RCC 7860 (cell line): ENCODE results near the gene VARS2.
"Not testable (repeated sequence)": the region's sequence is repeated elsewhere in the genome, so short reads cannot be mapped to it uniquely, and the experiment has no call there.

Experiments
- DNase-seq: peaks from one replicate; pipeline ENCODE4 v3.0.0-alpha.2; 2015; ENCODE audit warnings: low spot score
- FAIRE-seq: peaks from 2 replicates; lab custom pipeline; 2012; peaks lifted over from hg19 to GRCh38; lab: Jason Lieb, UNC

VARS2 gene

DNA sequence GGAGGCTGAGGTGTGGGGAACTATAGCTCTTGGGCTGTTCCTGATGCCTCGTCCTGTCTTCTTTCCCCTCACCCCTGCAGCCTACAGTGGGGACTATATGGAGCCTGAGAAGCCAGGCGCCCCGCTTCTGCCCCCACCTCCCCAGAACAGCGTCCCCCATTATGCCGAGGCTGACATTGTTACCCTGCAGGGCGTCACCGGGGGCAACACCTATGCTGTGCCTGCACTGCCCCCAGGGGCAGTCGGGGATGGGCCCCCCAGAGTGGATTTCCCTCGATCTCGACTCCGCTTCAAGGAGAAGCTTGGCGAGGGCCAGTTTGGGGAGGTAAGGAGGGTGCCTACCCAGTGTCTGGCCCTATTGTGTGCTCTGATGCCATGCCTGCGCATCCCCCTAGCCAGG is 17.5 kb upstream of the VARS2 start:
- DNase-seq (no peak), FAIRE-seq (no peak)

DNA sequence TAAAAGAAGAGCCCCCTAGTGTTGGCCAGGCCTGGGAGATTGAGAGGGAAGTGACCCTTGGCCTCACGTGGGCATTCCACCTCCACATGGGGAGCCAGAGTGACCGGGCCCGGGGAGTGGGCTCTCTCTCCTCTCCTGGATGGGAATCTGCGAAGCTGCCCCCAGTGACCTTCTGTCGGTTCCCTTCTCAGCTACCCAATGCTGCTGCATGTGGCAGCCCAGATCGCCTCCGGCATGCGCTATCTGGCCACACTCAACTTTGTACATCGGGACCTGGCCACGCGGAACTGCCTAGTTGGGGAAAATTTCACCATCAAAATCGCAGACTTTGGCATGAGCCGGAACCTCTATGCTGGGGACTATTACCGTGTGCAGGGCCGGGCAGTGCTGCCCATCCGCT is 16.2 kb upstream of the VARS2 start:
- DNase-seq: no peak
- no peak for FAIRE-seq

DNA sequence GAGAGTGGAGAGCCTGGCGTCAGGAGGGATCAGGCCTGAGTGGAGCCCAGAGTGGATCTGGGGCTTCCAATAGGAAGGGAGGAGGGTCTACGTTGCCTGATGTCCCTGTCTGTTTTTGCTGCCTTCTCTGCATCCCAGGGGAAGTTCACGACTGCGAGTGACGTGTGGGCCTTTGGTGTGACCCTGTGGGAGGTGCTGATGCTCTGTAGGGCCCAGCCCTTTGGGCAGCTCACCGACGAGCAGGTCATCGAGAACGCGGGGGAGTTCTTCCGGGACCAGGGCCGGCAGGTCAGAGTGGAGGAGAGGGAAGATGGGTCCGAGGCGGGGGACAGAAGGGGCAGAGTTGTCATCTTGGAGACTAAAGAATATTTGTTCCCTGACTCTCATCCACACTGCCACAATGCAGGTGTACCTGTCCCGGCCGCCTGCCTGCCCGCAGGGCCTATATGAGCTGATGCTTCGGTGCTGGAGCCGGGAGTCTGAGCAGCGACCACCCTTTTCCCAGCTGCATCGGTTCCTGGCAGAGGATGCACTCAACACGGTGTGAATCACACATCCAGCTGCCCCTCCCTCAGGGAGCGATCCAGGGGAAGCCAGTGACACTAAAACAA is 15.2 kb upstream of the VARS2 start:
- no peak for FAIRE-seq
- DNase-seq: no peak

DNA sequence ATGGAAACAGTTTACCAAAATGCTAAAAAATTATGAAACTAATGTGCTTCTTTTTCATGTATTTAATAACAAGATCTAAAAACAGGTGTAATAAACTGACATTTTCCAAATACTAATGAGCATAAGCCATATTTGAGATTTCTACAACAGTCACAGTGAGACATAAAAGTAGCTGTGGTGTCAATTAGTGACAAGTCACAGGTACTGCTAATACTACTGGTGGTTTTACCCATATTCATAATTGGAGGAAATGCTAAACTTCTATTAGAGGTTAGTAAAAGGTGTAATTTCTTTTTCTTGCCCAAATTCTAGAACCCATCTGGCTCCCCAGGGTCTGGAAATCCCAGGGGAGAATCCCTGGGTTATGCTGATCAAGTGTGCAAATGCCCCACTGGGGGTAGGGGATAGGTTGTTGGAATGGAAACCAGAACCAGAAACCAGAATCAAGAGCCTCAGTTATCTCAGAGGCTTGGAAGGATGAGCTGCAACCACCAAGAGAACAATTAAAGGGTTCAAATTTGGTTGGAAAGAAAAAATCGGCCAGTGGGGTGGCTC is 13.1 kb upstream of the VARS2 start:
- no peak for FAIRE-seq

DNA sequence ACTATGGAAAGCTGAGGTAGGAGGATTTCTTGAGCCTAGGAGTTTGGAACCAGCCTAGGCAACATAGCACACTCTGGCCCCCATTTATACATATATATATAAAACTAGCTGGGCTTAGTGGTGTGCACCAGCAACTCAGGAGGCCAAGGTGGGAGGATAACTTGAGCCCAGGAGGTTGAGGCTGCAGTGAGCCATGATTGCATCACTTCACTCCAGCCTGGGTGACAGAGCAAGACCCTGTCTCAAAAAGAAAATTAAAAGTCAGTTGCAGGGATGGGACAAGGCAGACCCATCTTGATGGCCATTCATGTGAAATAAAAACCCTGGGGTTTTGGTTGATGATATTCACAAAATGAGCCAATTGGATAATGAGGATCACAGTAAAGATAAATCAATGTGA is 12.6 kb upstream of the VARS2 start:
- FAIRE-seq: no peak

More for the DNA sequence above, 13.1 kb upstream of the VARS2 start:
- DNase-seq: no peak

DNA sequence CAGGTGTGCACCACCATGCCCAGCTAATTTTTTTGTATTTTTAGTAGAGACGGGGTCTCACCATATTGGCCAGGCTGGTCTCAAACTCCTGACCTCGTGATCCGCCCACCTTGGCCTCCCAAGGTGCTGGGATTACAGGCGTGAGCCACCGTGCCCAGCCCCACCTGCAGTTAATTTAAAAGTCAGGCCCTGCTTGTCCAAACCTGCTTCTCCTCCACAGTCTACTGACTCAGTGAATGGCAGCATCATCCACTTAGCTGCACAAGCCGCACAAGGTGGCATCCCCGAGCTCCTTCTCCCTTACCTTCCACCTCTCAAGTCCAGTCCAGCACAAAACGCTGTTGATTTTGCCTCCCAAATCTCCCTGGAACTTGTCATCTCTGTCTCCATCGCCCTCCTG is 11.8 kb upstream of the VARS2 start:
- FAIRE-seq: not testable (repeated sequence)

More for the DNA sequence above, 12.6 kb upstream of the VARS2 start:
- DNase-seq: no peak

DNA sequence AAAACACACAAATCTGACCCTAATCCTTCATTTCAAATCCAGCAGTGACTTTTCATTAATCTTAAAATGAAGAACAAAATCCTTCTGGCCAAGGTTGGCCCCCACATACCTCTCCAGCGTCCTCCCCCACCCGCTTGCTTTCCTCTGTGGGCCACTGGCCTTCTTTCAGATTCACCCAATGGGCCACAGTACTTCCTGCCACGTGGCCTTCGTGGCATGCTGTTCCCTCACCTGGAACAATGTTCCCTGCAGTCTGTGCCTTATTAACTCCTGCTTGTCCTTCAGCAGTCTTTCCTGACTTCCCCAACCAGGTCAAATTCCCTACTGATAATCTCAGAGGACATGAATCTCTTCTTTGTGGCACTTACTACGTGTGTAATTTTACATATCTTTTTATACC is 11.3 kb upstream of the VARS2 start:
- DNase-seq (no peak), FAIRE-seq (no peak)

More for the DNA sequence above, 11.8 kb upstream of the VARS2 start:
- DNase-seq: not testable (repeated sequence)

DNA sequence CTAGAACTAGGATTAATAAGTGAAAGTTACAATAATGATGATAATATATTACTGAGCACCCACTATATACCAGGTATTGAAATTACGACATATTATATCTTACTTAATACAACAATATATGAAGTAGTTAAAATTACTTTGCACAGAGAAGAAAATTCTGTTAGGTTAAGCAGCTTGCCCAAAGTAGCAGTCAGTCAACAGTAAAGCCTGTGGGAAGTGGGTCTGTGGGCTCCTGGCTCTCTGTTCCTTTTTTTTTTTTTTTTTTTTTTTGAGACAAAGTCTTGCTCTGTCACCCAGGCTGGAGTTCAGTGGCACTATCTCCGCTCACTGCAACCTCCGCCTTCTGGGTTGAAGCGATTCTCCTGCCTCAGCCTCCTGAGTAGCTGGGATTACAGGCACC is 10.8 kb upstream of the VARS2 start:
- DNase-seq (no peak), FAIRE-seq (no peak)

DNA sequence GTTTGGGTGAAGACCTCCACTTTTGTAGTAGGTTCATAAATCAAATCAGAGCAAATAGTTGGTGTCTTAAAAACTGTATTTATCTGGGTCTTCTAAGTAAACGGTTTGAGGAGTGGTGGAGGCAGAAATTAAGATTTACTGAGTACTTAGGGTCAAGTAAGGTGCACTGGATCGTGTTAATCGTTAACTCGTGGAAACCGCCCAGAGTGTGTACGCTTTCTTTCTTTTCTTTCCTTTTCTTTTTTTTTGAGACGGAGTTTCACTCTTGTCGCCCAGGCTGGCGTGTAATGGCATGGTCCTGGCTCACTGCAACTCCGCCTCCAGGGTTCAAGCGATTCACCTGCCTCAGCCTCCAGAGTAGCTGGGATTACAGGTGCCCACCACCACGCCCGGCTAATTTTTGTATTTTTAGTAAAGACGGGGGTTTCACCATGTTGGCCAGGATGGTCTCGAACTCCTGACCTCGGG is 6.7 kb upstream of the VARS2 start:
- FAIRE-seq, DNase-seq: not testable (repeated sequence)

DNA sequence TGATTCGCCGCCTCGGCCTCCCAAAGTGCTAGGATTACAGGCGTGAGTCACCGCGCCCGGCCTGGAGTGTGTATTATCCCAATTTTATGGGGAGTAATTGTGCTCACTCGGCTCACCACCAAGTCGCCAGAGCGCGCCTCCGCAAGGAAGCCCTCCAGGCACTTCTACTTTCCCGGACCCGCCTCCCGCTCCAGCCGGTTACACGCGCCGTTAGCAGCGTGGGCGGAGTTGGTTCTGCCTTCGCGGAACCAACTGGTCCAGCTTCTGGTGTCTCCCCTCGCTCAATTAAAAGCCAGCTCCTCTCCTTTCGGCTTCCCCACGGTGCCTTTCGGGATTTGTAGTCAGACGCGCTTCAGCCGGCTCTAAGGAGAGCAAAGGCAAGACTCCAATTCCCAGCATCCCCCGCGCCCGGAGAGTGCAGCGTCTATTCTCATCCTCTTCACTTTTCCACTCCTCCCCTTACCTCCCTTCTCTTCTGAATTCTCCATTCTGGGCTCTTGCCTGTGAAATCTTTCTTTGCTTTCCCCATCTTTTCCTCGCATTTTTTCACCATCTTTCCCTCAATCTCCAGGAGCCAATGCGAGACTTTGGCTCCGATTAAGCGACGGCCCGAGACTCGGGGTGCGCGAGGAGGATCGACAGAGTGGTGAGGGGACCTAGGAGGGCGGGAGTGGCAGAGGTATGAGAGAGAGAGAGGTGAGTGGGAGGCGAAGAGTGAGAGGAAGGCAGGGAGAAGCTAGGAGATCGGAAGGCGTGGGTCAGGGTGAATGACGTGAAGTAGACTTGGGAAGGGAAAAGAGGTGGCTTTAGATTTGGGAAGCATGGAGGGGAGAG is 6.1 kb upstream of the VARS2 start, which contains the start of gene GTF2H4:
Gene GTF2H4 (plus strand): TSS at position 450 of the 834 bp plus-strand sequence.
- DNase-seq (peak; percentile 96), FAIRE-seq (peak; percentile 73)

DNA sequence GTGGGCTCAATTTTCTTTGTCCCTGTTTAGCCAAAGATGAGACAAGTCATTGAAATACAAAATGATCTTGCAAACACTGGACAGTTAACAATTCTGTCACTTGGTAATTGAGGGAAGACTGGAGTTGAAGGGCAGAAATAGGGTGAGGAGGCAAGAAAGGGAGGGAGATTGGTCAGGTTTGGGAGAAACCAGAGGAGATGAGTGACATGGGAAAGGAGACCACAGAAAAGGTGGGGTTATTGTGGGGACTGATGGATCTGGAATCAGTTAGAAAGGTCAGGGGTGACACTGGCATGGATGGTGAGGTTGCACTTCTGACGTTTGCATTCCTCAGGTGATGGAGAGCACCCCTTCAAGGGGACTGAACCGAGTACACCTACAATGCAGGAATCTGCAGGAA is 5.3 kb upstream of the VARS2 start:
- FAIRE-seq (no peak), DNase-seq (no peak)

DNA sequence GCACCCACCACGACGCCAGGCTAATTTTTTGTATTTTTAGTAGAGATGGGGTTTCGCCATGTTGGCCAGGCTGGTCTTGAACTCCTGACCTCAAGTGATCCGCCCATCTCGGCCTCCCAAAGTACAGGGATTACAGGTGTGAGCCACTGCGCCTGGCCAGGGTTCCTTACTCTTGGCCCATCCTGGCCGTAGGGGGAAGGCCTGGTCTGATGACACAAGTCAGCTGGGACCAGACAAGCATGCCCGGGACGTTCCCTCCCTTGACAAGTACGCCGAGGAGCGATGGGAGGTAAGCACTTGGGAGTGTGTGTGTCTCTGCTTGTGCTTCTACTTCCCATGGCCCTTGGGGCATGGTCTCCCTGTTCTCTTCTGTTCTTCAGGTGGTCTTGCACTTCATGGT is 3.6 kb upstream of the VARS2 start:
- not testable (repeated sequence) for FAIRE-seq, DNase-seq

DNA sequence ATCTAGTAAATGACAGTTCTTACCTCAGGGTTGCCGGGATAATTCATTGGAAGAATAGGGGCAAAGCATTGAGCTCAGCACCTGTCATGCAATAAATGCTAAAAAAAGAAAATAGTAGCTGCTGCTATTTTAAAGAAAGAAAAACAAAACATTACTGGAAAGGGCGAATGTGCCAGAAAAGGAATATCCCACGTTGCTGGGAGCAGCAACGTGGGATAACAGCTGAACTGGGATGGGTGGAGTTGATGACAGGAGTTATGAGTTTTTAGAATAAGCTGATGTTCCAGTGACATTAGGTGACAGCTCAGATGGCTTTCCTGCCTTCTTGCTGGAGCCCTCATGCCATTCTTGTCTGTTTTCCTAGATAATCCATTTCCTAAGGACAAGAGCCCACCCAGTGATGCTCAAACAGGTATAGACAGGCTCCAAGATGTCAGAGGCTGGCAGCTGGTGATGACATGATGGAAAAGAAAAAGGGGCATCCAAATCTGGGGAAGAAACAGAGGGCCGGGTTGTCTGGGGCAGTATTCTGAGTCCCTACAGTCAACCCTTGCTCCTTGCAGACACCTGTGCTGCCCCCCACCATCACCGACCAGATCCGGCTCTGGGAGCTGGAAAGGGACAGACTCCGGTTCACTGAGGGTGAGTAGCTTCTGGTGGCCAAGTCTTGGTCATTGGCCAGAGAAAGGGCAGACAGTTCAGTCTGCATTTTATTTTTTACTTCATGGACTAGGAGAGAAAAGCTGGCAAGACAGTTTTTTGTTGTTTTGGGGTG is 1.1 kb upstream of the VARS2 start:
- FAIRE-seq (no peak), DNase-seq (no peak)

DNA sequence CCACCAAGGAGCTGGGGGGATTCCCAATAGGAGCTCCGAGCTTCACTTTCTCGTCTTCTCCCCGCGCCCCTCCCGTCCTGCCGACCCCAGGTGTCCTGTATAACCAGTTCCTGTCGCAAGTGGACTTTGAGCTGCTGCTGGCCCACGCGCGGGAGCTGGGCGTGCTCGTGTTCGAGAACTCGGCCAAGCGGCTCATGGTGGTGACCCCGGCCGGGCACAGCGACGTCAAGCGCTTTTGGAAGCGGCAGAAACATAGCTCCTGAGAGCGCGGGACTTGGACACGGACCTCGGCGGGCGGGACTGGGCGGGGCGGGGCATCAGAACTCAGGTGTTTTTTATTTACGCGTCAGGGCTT is 340 bp upstream of the VARS2 start:
- FAIRE-seq: no peak
- no peak for DNase-seq

DNA sequence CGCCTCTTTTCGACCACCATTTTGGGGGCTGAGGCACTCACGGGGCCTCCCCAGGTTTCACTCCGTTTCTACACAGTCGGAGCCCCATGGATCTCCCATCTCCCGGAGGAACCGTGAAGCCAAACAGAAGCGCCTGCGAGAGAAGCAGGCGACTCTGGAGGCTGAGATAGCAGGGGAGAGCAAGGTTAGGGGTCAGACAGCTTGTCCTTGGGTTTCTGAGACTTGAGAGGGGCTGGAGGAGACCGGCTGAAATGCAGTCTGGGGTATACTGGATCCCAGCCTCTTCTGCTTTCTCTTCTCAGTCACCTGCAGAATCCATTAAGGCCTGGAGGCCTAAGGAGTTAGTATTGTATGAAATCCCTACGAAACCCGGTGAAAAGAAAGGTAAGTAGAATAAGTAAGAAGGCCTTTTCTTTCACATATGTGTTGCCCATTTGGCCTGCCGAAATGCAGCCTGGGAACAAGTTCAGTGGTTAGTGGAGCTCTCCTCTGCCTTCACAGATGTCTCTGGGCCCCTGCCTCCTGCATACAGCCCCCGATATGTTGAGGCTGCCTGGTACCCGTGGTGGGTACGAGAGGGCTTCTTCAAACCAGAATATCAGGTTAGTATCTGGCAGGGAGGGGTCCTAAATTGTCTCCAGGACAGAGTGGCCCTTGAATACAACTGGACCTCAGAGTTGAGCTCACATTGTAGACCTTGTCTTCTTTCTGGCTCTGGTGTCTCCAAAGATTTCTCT is 984 bp downstream of the VARS2 start:
- DNase-seq (no peak), FAIRE-seq (no peak)

DNA sequence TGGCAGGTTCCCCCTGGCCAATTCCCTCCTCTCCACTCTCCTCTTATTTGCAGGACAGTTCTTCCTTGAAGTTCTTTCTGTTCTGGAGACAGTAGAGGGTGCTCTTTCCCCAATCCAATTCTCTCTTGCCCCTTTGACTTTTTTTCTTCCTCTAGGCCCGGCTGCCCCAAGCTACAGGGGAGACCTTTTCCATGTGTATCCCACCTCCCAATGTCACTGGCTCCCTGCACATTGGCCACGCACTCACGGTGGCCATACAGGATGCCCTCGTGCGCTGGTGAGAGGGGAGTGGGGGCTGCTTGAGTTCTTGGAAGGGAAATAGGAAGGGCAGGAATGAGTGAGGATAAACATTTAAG is 1.5 kb downstream of the VARS2 start:
- DNase-seq (peak; percentile 38), FAIRE-seq (no peak)

DNA sequence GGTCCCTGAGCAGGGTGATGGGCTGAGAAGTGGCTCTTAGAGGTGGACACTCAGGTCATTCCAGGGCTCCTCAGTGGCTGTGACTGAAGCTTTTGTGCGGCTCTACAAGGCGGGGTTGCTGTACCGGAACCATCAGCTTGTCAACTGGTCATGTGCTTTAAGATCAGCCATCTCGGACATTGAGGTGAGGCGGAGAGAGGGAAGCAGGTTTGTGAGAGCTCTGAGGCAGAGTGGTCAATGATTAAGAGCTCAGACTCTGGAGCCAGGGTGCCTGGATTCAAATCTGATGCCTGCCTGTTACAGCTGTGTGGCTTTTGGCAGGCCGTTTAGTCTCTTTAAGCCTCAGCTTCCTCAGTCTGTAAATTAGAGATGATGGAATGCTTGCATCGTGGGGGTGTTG is 3.0 kb downstream of the VARS2 start:
- no peak for FAIRE-seq
- no peak for DNase-seq

DNA sequence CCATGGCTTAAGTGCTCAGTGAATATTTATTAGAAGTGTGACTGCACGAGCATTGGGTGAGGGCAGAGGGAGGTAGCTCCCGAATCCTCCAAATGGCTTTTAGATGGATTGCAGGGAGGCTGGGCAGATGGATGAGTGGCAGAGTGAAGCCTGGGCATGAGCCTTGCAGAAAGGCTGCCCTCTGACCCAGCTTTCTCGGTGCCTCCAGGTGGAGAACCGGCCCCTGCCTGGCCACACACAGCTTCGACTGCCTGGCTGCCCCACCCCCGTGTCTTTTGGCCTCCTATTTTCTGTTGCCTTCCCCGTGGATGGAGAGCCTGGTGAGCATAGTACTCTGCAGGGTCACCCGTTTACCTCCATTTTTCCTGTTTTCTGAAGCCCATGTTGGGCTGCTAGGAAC is 3.4 kb downstream of the VARS2 start:
- DNase-seq (no peak), FAIRE-seq (no peak)

DNA sequence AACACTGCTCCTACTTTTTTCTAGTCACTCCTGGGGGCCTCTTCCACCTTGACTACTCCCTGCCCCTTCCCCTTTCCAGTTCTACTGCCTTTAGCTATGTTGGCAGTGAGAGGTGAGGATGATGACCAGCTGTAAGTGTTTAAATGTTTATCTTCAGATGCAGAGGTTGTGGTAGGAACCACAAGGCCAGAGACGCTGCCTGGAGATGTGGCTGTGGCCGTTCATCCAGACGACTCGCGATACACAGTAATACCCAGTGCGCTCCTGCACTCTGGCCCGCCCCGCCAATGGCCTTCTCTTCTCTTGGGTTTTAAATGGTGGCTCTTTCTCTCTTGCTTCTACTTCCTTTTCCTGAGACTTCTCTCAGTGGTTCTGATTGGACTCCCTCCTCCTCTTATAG is 4.6 kb downstream of the VARS2 start:
- FAIRE-seq (no peak), DNase-seq (no peak)

DNA sequence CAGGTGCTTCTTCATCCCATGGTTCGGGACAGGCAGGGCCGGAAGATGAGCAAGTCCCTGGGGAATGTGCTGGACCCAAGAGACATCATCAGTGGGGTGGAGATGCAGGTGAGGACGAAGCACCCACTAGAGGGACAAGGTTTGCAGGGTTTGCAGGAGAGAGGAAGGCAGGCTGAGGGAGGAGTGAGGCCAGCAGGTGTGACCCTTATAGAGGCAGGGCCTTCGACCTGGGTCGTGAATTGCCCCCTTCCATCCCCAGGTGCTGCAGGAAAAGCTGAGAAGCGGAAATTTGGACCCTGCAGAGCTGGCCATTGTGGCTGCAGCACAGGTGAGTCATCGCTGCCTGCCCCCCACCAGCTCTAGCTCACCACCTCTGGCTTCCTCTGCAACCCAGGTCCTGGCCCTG is 8.4 kb downstream of the VARS2 start:
- FAIRE-seq: no peak
- no peak for DNase-seq
